ENCODE results near the gene ABLIM2. TPM values are rescaled to one million over a fixed set of nuclear protein-coding genes. Genes with fewer than 3 reads are reported as not detected.

Gene ABLIM2
- total RNA-seq, 1 experiment from 2014 or later = 6.1 TPM

- intact Hi-C loops (cut with micrococcal nuclease) = no loop called here
- CTCF ChIA-PET = interaction anchor here (0.9 to 6.8 kb wide), 8 partner anchors 10 to 423 kb away, joined by 3 to 82 read pairs (median 4); no protein-coding TSS in a partner anchor
- DNase-seq (ENCODE audit: low read depth, low spot score) = no peak
Observed at GRCh38 chr4:7988437-7988836, 170.2 kb downstream of the ABLIM2 start.

More at GRCh38 chr4:7988437-7988836, 170.2 kb downstream of the ABLIM2 start:
- no peaks in the 10 kb centered on the region for H3K36me3 ChIP-seq (ENCODE audit: control insufficient read depth in 1 of 2, insufficient read depth in 2 of 2, low read length in 2 of 2)
- no peaks in the 10 kb centered on the region for H3K4me1 ChIP-seq (ENCODE audit: control insufficient read depth in 1 of 2, insufficient read depth in 2 of 2, low read length in 2 of 2)
- no peak overlapping the region for H3K4me2 ChIP-seq (ENCODE audit: low read length)
- H3K9ac ChIP-seq (ENCODE audit: low read length) = no peak overlapping the region
- no peaks in the 10 kb centered on the region for H4K20me1 ChIP-seq (ENCODE audit: insufficient read depth)
- no peak for TF ChIP-seq TCF7L2 (IDR thresholded peaks at IDR 0.05; ENCODE audit: borderline replicate concordance, extremely low read depth, insufficient read depth, insufficient read length)
- no peak for TF ChIP-seq REST (IDR thresholded peaks at IDR 0.05; ENCODE audit: low read depth)
- TF ChIP-seq ZNF274 (IDR thresholded peaks at IDR 0.05; ENCODE audit: low read depth, low read length) = no peak
- TF ChIP-seq, protein P1, sequence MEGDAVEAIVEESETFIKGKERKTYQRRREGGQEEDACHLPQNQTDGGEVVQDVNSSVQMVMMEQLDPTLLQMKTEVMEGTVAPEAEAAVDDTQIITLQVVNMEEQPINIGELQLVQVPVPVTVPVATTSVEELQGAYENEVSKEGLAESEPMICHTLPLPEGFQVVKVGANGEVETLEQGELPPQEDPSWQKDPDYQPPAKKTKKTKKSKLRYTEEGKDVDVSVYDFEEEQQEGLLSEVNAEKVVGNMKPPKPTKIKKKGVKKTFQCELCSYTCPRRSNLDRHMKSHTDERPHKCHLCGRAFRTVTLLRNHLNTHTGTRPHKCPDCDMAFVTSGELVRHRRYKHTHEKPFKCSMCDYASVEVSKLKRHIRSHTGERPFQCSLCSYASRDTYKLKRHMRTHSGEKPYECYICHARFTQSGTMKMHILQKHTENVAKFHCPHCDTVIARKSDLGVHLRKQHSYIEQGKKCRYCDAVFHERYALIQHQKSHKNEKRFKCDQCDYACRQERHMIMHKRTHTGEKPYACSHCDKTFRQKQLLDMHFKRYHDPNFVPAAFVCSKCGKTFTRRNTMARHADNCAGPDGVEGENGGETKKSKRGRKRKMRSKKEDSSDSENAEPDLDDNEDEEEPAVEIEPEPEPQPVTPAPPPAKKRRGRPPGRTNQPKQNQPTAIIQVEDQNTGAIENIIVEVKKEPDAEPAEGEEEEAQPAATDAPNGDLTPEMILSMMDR (IDR thresholded peaks at IDR 0.05 in 2 of 3, conservative IDR thresholded peaks at IDR 0.05 in 1 of 3; ENCODE audit: borderline replicate concordance in 1 of 3, insufficient read depth in 1 of 3, low read depth in 2 of 3, low read length in 2 of 3) = no peak
- no peak for TF ChIP-seq RAD21 (IDR thresholded peaks at IDR 0.05; ENCODE audit: low read depth)
- no peak for TF ChIP-seq JUND (IDR thresholded peaks at IDR 0.05)
- no peaks in the 10 kb centered on the region for H3K9me2 ChIP-seq (ENCODE audit: insufficient read depth)
- ChIA-PET RAD21 (ENCODE audit: low non-redundant PET in 1 of 2, low total read pairs in 2 of 2, uncharacterized antibody in 2 of 2, unreplicated experiment in 2 of 2) (interaction anchor here in 1 of 2 experiments (1.6 kb wide), 1 partner anchor 186 kb away, joined by 8 read pairs; no protein-coding TSS in a partner anchor), POLR2A (no interaction called here)
- ATAC-seq = no peak
- no TSS peak for BruUV-seq (replicated peaks)
- no peaks in the 10 kb centered on the region for H3K27me3 ChIP-seq (ENCODE audit: insufficient read depth, low read length)
- no peak overlapping the region for H3K27ac ChIP-seq (ENCODE audit: low read depth, low read length)
- no peak overlapping the region for H2AFZ ChIP-seq (ENCODE audit: low read depth, low read length, poor library complexity, severe bottlenecking)
- no peak overlapping the region for H3K4me3 ChIP-seq (replicated peaks in 1 of 2; ENCODE audit: low read depth in 1 of 2, low read length in 2 of 2)
- H3K9me3 ChIP-seq (ENCODE audit: control insufficient read depth in 1 of 2, insufficient read depth in 1 of 2, low read depth in 1 of 2, low read length in 2 of 2) = no peaks in the 10 kb centered on the region
- no peaks in the 10 kb centered on the region for H3K79me2 ChIP-seq (ENCODE audit: insufficient read depth, low read length)
